Measurements from ENCODE around the gene P3H2.

- TF ChIP-seq, protein P1, sequence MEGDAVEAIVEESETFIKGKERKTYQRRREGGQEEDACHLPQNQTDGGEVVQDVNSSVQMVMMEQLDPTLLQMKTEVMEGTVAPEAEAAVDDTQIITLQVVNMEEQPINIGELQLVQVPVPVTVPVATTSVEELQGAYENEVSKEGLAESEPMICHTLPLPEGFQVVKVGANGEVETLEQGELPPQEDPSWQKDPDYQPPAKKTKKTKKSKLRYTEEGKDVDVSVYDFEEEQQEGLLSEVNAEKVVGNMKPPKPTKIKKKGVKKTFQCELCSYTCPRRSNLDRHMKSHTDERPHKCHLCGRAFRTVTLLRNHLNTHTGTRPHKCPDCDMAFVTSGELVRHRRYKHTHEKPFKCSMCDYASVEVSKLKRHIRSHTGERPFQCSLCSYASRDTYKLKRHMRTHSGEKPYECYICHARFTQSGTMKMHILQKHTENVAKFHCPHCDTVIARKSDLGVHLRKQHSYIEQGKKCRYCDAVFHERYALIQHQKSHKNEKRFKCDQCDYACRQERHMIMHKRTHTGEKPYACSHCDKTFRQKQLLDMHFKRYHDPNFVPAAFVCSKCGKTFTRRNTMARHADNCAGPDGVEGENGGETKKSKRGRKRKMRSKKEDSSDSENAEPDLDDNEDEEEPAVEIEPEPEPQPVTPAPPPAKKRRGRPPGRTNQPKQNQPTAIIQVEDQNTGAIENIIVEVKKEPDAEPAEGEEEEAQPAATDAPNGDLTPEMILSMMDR (conservative IDR thresholded peaks at IDR 0.05 in 1 of 2, IDR thresholded peaks at IDR 0.05 in 1 of 2; ENCODE audit: extremely low read depth in 1 of 2, insufficient read depth in 1 of 2, low read depth in 1 of 2, low read length in 2 of 2), result no peak
- no peak for TF ChIP-seq EZH2 (IDR thresholded peaks at IDR 0.05; ENCODE audit: borderline replicate concordance, low read length)
Measured at GRCh38 chr3:190094160-190094718, 26.5 kb downstream of the P3H2 start.

All from mammary epithelial cell (primary cell).